ENCODE results near the gene SGCD. TPM values are rescaled to one million over a fixed set of nuclear protein-coding genes. Genes with fewer than 3 reads are reported as not detected.

Gene SGCD
- total RNA-seq, 4 donors from 2014 or later: 0.53 to 2.3 (median 1.2) TPM

DNA sequence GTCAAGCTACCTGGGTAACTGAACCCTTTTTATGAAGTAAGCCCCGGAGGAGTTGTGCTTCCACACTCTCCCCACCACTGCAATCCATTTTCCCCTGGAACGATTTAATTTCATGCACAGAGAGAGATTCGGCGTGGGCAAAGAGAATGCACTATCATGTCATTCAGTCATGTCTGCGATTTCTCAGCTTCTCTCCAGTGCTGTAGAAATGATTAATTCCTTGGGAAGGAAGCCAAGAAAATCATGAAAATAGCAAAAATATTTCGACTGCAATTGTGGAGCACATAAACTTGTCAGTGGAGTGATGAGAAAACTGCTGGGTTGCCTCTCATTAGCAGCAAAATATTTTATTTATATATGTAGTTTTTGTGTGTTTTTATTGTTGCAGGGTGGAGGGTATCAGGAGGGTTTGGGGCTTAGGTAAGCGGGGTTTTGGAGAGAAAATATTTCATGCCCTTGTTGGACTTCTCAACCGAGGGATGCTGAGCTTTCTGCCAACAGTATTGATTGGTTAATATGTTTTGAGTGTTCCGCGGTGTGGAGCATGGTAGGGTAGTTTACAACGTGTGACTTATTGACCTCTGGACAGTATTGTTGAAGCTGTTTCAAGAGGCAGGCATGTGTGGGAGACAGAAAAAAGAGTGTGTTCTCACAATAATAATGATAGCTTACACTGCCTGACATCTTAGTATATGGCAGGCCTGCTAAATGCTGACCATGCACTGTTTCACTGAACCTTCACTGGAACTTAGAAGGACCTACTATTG is 69.3 kb downstream of the SGCD start:
- intact Hi-C loops (cut with DNase I; ENCODE audit: low total_unique reads): no loop called here
- no peak overlapping the region for H3K4me3 ChIP-seq (ENCODE audit: low read depth, poor library complexity, severe bottlenecking)
- WGBS, 2 donors: 27 to 38% methylated on average over 11 of the region's 11 CpGs
- TF ChIP-seq CTCF (IDR thresholded peaks at IDR 0.05) (no peak), POLR2A (IDR thresholded peaks at IDR 0.05) (no peak)
- DNase-seq (ENCODE audit: low spot score in 2 of 2): no peak

DNA sequence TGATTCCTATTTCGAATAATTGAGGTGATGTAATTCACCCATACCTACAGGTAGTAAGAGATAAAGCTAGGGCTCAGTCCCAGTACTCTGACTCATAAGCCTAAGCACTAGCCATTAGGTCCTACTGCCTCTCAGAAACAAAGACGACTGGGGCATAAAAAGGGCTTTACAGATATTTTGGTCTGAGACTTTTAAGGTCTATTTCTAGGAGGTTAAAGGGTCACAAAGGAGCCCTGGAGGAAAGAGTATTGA is 69.8 kb downstream of the SGCD start:
- H3K4me3 ChIP-seq (ENCODE audit: low read depth, poor library complexity, severe bottlenecking): no peak overlapping the region
- intact Hi-C loops (cut with DNase I; ENCODE audit: low total_unique reads): no loop called here
- no peak for TF ChIP-seq POLR2A (IDR thresholded peaks at IDR 0.05)
- TF ChIP-seq CTCF (IDR thresholded peaks at IDR 0.05): no peak
- DNase-seq (ENCODE audit: low spot score in 2 of 2): no peak
- 73 to 82% methylated on average over 2 of the region's 2 CpGs for WGBS, 2 donors

DNA sequence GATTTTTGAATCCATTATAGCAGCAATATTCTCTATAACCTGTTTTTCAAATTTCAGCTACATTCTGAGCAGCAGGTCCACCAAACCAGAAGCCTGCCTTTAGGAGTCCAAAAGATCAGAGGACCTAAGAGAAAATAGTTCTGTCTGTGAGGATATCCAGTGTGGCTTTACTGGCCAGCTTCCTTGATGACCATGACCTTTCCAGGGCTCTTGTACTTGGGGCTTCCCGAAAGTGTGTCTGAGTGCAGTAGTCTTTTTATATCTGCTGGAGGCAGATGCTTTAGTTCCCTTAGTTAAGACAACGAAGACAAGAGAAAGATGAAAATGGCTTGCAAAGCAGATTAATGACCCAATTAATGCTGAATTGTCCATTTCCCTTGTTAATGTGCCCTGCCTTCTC is 72.4 kb downstream of the SGCD start:
- DNase-seq (ENCODE audit: low spot score in 2 of 2): no peak
- intact Hi-C loops (cut with DNase I; ENCODE audit: low total_unique reads): no loop called here
- TF ChIP-seq CTCF (IDR thresholded peaks at IDR 0.05) (no peak), POLR2A (IDR thresholded peaks at IDR 0.05) (no peak)
- WGBS, 2 donors: 60 to 61% methylated on average over 2 of the region's 2 CpGs
- no peak overlapping the region for H3K4me3 ChIP-seq (ENCODE audit: low read depth, poor library complexity, severe bottlenecking)

GRCh38 chr5:156400231-156400986 is 73.4 kb downstream of the SGCD start:
- intact Hi-C loops (cut with DNase I; ENCODE audit: low total_unique reads): no loop called here
- DNase-seq (ENCODE audit: low spot score in 2 of 2): no peak
- H3K4me3 ChIP-seq (ENCODE audit: low read depth, poor library complexity, severe bottlenecking): no peak overlapping the region
- no peak for TF ChIP-seq POLR2A (IDR thresholded peaks at IDR 0.05)
- TF ChIP-seq CTCF (IDR thresholded peaks at IDR 0.05): no peak

DNA sequence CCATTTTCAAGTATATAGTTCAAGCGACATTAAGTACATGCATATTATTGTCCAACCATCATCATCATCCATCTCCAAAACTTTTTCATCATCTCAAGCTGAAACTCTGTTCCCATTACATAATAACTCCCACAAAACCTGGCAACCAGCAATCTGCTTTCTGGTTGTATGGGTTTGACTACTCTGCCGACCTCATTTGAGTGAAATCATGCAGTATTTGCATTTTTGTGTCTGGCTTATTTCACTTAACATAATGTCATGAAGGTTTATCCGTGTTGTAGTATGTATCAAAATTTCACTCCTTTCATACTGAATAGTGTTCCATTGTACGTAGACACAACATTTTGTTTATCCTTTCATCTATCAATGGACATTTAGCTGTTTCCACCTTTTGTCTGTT is 74.8 kb downstream of the SGCD start:
- intact Hi-C loops (cut with DNase I; ENCODE audit: low total_unique reads): no loop called here
- TF ChIP-seq POLR2A (IDR thresholded peaks at IDR 0.05): no peak
- no peak for TF ChIP-seq CTCF (IDR thresholded peaks at IDR 0.05)
- no peak for DNase-seq (ENCODE audit: low spot score in 2 of 2)
- 80 to 84% methylated on average over 4 of the region's 4 CpGs for WGBS, 2 donors
- no peak overlapping the region for H3K4me3 ChIP-seq (ENCODE audit: low read depth, poor library complexity, severe bottlenecking)
